ENCODE measurements around the gene SDK1.

SDK1 gene

GRCh38 chr7:3825491-3825890 lies 524.4 kb downstream of the SDK1 start:
- no peak for DNase-seq

- no peak for DNase-seq
These were observed 531.1 kb downstream of the SDK1 start for GRCh38 chr7:3832199-3832598.

GRCh38 chr7:3835109-3835508 lies 534.1 kb downstream of the SDK1 start:
- DNase-seq = no peak

- DNase-seq = no peak
These were observed 535.8 kb downstream of the SDK1 start for GRCh38 chr7:3836855-3837254.

- no peak for DNase-seq
These were observed 543.6 kb downstream of the SDK1 start for GRCh38 chr7:3844540-3845151.

- DNase-seq = no peak
These were observed 545.7 kb downstream of the SDK1 start for GRCh38 chr7:3846738-3847137.

GRCh38 chr7:3847336-3847735 lies 546.3 kb downstream of the SDK1 start:
- DNase-seq = no peak

GRCh38 chr7:3859431-3859830 lies 558.4 kb downstream of the SDK1 start:
- no peak for DNase-seq

GRCh38 chr7:3860932-3861331 lies 559.9 kb downstream of the SDK1 start:
- DNase-seq = no peak

- DNase-seq = no peak
These were observed 560.3 kb downstream of the SDK1 start for GRCh38 chr7:3861386-3861785.

GRCh38 chr7:3861941-3862340 lies 560.9 kb downstream of the SDK1 start:
- DNase-seq = no peak

GRCh38 chr7:3862774-3863173 lies 561.7 kb downstream of the SDK1 start:
- DNase-seq = no peak

GRCh38 chr7:3866277-3866676 lies 565.2 kb downstream of the SDK1 start:
- no peak for DNase-seq

- no peak for DNase-seq
These were observed 566.8 kb downstream of the SDK1 start for GRCh38 chr7:3867863-3868262.

GRCh38 chr7:3879355-3880075 lies 578.5 kb downstream of the SDK1 start:
- DNase-seq = peak; percentile 85

- peak; percentile 93 for DNase-seq
These were observed 579.4 kb downstream of the SDK1 start for GRCh38 chr7:3880228-3880987.

- DNase-seq = no peak
These were observed 581.7 kb downstream of the SDK1 start for GRCh38 chr7:3882782-3883181.

- DNase-seq = no peak
These were observed 583.5 kb downstream of the SDK1 start for GRCh38 chr7:3884543-3884942.

GRCh38 chr7:3887096-3887690 lies 586.1 kb downstream of the SDK1 start:
- DNase-seq = no peak

GRCh38 chr7:3888096-3888495 lies 587.0 kb downstream of the SDK1 start:
- DNase-seq = no peak

- DNase-seq = no peak
These were observed 591.1 kb downstream of the SDK1 start for GRCh38 chr7:3892157-3892556.

GRCh38 chr7:3892686-3893085 lies 591.6 kb downstream of the SDK1 start:
- no peak for DNase-seq

- DNase-seq = no peak
These were observed 592.2 kb downstream of the SDK1 start for GRCh38 chr7:3893151-3893788.

Data from NCI-H345 (cell line).